Measurements from ENCODE around the gene ADARB2. TPM values are rescaled to one million over a fixed set of nuclear protein-coding genes. Genes with fewer than 3 reads are reported as not detected.

The ADARB2 gene
- total RNA-seq, 6 donors from 2014 or later, result 0.69 to 5.2 (median 1.8) TPM

GRCh38 chr10:1517684-1518083 is 219.6 kb downstream of the ADARB2 start:
- no peaks in the 10 kb centered on the region for H3K36me3 ChIP-seq
- DNase-seq (no peak), ATAC-seq (ENCODE audit: low FRiP score in 2 of 2) (no peak)
- WGBS, 2 donors, result 89 to 90% methylated on average over 7 of the region's 7 CpGs
- no peak for TF ChIP-seq CTCF (IDR thresholded peaks at IDR 0.05)
- no peak for TF ChIP-seq POLR2A (IDR thresholded peaks at IDR 0.05)
- no peak for TF ChIP-seq POLR2AphosphoS5 (IDR thresholded peaks at IDR 0.05)
- TF ChIP-seq EP300 (IDR thresholded peaks at IDR 0.05), result no peak
- H3K4me1 ChIP-seq, result no peaks in the 10 kb centered on the region
- no peak overlapping the region for H3K27ac ChIP-seq
- H3K4me3 ChIP-seq, result no peak overlapping the region
- H3K9me3 ChIP-seq, result no peaks in the 10 kb centered on the region
- H3K27me3 ChIP-seq, result no peaks in the 10 kb centered on the region

GRCh38 chr10:1516492-1517165 is 220.7 kb downstream of the ADARB2 start:
- Histone ChIP-seq H3K27me3 (no peaks in the 10 kb centered on the region), H3K4me1 (no peaks in the 10 kb centered on the region), H3K9me3 (no peaks in the 10 kb centered on the region), H3K36me3 (no peaks in the 10 kb centered on the region), H3K27ac (no peak overlapping the region), H3K4me3 (no peak overlapping the region)
- no peak for ATAC-seq (ENCODE audit: low FRiP score in 2 of 2)
- WGBS, 2 donors, result 81 to 82% methylated on average over 28 to 29 of the region's 29 CpGs
- no peak for DNase-seq
- no peak for TF ChIP-seq POLR2AphosphoS5 (IDR thresholded peaks at IDR 0.05)
- no peak for TF ChIP-seq POLR2A (IDR thresholded peaks at IDR 0.05)
- no peak for TF ChIP-seq EP300 (IDR thresholded peaks at IDR 0.05)
- no peak for TF ChIP-seq CTCF (IDR thresholded peaks at IDR 0.05)

- Histone ChIP-seq H3K27ac (no peak overlapping the region), H3K4me1 (no peaks in the 10 kb centered on the region), H3K27me3 (no peaks in the 10 kb centered on the region), H3K9me3 (no peaks in the 10 kb centered on the region), H3K4me3 (no peak overlapping the region), H3K36me3 (no peaks in the 10 kb centered on the region)
- 84 to 89% methylated on average over 12 to 18 of the region's 18 CpGs for WGBS, 2 donors
- DNase-seq, result no peak
- TF ChIP-seq EP300 (IDR thresholded peaks at IDR 0.05), result no peak
- TF ChIP-seq CTCF (IDR thresholded peaks at IDR 0.05), result no peak
- TF ChIP-seq POLR2AphosphoS5 (IDR thresholded peaks at IDR 0.05), result no peak
- TF ChIP-seq POLR2A (IDR thresholded peaks at IDR 0.05), result no peak
- ATAC-seq (ENCODE audit: low FRiP score in 2 of 2), result no peak
Measured at GRCh38 chr10:1515780-1516491, 221.4 kb downstream of the ADARB2 start.

- 90 to 93% methylated on average over 7 to 11 of the region's 14 CpGs for WGBS, 2 donors
- peak in 1 of 2 donors; percentile 54 for DNase-seq
- no peaks in the 10 kb centered on the region for H3K4me1 ChIP-seq
- H3K36me3 ChIP-seq, result no peaks in the 10 kb centered on the region
- no peaks in the 10 kb centered on the region for H3K9me3 ChIP-seq
- H3K27ac ChIP-seq, result no peak overlapping the region
- no peak overlapping the region for H3K4me3 ChIP-seq
- no peak for ATAC-seq (ENCODE audit: low FRiP score in 2 of 2)
- TF ChIP-seq CTCF (IDR thresholded peaks at IDR 0.05), result no peak
- TF ChIP-seq POLR2AphosphoS5 (IDR thresholded peaks at IDR 0.05), result no peak
- H3K27me3 ChIP-seq, result no peaks in the 10 kb centered on the region
Measured at GRCh38 chr10:1515121-1515779, 222.1 kb downstream of the ADARB2 start.
